Activated CD4-positive, CD25-positive, alpha-beta regulatory T cell treated with anti-CD3 and anti-CD28 coated beads, Interleukin-2, amount 50 U/mL, for 24 hours (primary cell): ENCODE measurements around the gene COL23A1.
A peak's percentile ranks its signal among the peaks of the same experiment; 100 is the strongest.

ENCODE experiments used
- ATAC-seq, 2 donors: fragments of 150-1000 bp; cut with Tn5 transposase; one replicate each; pipeline ENCODE4 v1.10.0; 2021; ENCODE audit warnings: mild to moderate bottlenecking in 1 of 2, moderate library complexity in 1 of 2

Gene COL23A1

GRCh38 chr5:178587763-178588611 is 2.2 kb downstream of the COL23A1 start:
- ATAC-seq: no peak

GRCh38 chr5:178586396-178586795 is 3.8 kb downstream of the COL23A1 start:
- ATAC-seq: no peak

DNA sequence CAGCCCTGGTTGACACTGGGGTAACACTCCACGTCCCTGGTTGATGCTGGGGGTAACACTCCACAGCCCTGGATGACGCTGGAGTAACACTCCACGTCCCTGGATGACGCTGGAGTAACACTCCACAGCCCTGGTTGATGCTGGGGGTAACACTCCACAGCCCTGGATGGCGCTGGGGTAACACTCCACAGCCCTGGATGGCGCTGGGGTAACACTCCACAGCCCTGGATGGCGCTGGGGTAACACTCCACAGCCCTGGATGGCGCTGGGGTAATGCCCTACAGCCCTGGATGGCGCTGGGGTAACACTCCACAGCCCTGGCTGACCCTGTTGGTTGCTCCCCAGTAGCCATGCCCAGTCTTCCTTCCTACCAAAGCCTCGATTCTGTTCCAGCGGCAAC is 4.8 kb downstream of the COL23A1 start:
- ATAC-seq: peak; percentile 55 to 65

DNA sequence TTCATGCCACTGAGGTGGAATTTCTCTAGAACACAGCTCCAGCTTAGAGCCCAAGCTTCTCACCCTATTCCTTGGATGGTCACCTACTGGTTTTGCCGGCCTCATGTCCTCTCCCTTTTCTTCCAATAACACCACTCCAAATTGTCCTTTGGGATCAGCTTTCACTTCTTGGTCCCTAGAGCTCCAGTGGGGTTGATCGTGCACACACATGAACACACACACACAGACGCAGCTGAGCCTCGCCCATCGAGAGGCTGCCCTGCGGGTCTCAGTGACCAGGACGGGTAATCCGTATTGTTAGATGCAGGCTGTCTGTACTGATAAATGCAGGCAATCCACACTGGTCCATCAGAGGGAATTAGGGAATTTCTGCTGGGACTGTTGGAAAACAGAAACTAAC is 6.9 kb downstream of the COL23A1 start:
- ATAC-seq: no peak

DNA sequence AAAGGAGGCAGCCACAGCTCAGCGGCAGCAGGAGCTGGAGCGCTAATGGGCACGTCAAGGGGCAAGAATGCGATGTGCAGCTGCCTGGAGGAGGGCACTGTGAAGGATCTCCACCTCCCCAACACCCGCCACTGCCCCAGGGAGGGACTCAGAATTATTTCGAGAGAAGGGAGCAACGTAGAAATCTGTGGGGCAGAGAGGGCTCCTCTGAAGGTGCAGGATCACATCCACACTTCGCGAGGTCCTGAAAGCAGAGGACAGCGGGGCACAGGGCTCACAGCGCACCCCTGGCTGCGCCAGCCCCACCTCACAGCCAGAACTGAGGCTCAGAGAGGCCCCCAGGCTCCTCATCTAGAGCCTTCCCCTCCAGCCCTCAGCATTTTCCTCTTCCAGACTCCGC is 7.9 kb downstream of the COL23A1 start:
- no peak for ATAC-seq

DNA sequence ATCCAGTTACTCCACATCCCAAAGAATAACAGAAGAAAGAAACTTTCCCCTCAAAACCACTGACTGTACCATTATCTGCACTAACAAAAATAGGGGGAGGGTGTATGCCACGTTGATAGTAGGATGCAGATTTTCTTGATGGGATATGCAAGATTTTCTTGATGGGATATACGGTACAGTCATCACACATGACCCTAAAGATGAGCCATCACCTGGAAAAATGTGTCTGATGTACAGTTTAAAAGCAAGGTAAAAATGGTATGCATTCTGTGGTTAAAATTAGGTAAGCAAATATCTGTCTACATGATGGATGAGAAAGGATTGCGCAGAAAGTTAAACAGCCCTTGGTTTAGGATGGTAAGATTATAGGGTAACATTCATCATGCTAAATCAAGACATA is 8.6 kb downstream of the COL23A1 start:
- ATAC-seq: no peak

DNA sequence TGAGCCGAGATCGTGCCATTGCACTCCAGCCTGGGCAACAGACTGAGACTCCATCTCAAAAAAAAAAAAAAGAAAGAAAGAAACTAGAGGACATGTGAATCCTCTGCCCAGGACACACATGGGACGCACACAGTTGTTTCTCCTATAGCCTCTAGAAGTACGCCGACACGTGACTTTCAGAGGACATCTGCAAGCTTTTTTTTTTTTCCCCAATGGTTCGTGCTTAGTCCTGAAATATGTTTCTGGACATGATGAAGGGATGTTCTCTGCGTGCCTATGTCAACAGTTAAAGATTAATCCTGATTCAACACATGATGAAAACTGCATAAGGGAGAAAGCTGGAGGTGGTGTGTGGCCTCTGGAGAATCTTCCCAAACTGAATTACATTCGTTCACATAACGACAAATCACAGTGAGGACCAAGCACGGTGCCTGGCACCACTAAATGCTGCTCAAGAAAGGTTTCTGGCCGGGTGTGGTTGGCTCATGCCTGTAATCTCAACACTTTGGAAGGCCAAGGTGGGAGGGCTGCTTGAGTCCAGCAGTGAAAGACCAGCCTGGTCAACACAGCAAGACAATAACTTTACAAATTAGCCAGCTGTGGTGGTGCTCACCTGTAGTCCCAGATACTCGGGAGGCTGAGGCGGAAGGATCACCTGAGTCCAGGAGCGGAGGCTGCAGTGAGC is 9.8 kb downstream of the COL23A1 start:
- no peak for ATAC-seq

DNA sequence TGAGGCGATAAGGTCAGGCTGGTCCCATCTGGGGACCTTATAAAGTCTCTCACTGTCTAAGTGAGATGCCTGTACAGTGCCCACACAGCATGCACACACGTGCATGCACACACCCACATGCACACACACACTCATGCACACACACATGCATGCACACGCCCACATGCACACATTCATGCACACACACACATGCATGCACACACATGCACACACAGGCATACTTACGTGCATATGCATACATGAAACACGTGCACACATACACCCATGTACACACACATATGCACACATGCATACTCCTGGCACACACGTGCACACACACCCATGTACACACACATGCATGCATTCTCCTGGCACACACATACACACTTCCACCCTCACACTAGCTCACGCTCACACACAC is 12.2 kb downstream of the COL23A1 start:
- no peak for ATAC-seq

- ATAC-seq: no peak
These were observed 12.8 kb downstream of the COL23A1 start for GRCh38 chr5:178577376-178577839.

- ATAC-seq: no peak
These were observed 13.4 kb downstream of the COL23A1 start for GRCh38 chr5:178576591-178577351.

DNA sequence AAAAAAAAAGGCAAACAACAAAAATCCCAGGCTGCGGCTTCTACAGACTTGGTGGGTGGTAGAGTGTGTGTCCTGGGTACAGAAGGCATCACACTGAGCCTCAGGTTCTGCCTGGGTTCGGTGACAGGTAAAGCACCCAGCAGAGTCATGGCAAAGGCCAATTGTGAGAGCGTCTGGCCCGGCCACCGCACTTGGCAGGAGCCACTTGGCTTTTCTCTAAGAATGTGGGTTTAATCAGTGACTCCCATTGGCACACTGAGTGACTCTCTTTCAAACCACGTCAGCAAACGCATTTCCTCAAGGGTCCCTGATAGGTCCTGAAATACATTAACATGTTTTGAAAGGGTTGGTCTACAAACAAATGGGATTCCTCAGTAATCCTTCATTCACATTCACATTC is 17.0 kb downstream of the COL23A1 start:
- no peak for ATAC-seq

DNA sequence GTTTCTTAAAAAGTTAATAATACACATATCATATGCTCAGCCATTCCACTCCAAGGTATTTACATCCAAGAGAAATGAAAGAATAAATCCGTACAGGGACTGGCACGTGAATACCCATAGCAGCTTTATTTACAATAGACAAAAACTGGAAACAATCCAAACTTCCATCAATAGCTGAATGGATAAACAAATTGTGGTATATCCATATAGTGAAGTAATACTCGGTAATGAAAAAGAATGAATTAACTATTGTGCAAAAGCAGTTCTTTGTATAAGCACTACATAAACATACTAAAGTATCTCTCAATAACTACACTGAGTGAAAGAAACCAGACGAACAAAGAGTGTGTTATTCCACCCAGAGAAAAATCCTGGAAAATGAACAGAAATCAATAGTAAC is 17.6 kb downstream of the COL23A1 start:
- ATAC-seq: no peak

DNA sequence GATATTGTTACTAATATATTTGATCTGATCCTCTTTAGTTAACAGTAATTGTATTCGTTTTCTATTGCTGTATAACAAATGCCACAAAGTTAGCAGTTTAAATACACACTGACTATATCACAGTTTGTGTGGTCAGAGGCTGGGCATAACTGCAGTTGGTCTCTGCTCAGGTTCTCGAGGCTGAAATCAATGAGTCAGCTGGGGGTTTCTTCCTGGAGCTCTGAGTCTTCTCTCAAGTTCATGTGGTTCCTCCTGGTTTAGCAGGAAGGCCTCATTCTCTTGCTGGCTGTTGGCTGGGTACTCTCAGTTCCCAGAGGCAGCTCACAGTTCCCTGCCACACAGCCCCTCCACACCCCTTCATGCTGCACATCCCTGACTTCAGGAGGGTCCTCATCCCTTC is 20.7 kb downstream of the COL23A1 start:
- ATAC-seq: no peak

DNA sequence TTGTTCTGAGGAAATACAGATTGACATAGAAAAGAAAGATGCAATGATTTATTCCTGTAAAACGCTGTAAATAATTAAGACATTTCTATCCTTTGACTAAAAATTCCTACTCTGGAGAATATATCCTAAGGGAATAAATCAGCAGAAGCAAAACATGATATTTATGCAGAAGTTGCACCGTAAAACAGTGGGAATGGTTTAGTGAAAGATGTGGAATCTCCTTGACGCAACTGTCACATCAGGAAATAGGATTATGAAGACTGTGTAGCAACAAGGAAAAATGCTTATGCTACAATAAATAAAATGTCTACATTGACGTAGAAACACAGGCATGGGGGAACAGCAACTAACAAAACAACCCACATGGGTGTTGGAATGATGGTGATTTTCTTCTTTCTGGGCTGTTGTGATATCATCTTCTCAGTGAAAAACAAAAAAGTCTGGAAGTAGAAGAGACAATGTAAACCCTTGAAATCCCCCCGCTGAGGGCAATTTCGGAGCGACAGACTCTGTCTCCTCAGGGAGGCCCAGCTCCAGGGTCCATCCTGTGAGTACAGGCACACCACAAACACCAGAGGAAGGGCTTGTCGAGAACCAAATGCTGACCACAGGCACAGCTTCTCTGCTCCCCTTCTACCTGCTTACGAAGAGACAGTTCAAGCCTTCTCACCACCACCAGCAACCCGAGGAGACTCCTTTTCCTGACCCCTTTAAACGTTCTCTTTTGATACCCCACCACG is 25.2 kb downstream of the COL23A1 start:
- no peak for ATAC-seq

DNA sequence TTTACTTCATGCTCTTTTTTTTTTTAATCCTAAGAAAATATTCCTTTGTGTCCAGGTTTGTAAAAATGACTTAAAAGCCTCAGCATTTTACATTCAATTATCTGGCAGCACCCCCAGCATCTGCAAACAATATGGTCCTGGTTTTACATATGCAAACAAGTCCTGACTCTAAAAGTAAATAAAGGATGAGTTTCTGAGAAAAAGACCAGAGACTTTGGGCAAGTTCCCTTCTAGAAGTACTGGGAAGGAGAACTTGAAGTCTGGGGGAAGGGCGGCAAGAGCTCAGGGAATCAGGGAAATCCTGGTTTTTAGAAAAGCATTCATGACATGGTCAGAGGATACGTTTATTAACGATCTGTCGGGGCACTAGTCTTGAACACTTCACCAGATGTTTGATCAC is 25.8 kb downstream of the COL23A1 start:
- ATAC-seq: no peak

- no peak for ATAC-seq
These were observed 26.6 kb downstream of the COL23A1 start for GRCh38 chr5:178563621-178564020.

DNA sequence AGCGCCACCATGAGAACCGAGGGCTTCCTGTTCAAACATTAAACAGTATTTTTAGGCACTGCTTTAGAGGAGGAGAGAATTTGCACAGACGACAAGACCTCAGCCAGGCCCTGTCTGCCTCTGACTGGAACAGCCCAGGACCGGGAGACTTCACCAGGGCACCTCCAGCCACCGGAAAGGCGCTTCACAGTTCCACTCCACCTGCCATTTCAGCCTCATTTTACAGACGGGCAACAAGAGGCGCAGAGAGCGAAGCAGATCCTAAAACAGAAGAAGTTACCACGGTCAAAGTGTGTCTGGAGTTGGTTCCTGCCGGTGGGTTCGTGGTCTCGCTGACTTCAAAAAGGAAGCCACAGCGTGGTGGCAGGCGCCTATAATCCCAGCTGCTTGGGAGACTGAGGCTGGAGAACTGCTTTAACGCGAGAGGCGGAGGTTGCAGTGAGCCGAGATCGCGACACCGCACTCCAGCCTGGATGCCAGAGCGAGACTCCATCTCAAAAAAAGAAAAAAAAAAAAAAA is 28.4 kb downstream of the COL23A1 start:
- no peak for ATAC-seq

DNA sequence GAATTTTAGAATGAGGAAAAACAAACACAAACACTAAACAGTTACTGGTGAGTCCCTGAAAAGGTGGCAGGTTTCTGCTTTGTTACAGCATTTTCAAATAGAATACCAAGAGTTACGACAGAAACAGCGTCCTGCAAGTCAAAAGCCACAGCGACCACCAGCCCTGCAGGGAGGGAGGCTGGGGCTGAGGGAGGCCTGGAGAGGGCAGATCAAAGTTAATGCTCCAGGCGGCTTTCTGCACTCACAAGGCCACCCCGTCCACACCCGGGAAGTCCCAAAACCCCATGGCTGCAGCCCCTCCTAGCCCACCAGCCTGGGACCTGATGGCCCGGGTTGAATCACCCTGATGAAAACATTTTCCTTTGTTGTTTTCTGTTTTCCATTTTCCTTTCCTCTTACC is 29.3 kb downstream of the COL23A1 start:
- no peak for ATAC-seq

DNA sequence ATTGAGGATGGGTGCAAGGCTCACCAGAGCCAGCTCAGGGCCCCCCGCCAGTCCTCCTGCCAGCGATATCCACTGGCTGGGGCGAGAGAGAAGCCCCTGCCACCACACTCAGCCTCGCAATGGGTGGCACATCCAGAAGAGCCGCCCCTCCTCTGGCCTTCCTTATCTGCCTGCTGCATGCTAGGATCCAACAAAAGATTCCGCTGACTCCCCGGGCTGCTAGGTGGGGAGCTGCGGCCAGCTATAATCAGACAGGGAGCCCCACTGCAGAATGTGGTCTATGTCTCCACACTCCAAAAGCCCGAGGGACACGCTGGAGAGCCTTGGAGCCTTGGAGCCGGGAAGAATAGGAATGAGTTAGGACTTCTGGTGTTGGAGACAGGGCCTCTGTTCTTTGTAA is 32.8 kb downstream of the COL23A1 start:
- ATAC-seq: no peak

DNA sequence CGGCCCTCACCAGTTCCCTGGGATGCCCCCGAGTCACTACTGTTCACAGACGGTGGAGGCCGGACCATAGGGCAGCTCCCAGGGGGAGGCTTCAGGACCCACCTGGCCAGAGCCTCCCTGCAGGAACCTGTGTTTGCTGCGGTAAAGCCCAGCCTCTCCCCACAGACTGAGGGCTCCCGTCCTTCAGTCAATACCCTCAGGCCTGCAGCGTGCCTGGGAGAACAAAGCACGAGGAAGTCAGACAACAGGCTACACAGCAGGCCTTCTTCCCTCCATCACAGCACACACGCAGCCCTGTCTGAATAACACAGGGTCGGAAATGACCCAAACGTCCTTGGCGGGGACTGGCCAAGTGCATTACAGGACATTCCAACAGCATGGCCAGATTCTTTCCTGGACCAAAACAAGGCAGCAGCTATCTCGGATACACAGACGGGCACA is 34.4 kb downstream of the COL23A1 start:
- ATAC-seq: no peak

DNA sequence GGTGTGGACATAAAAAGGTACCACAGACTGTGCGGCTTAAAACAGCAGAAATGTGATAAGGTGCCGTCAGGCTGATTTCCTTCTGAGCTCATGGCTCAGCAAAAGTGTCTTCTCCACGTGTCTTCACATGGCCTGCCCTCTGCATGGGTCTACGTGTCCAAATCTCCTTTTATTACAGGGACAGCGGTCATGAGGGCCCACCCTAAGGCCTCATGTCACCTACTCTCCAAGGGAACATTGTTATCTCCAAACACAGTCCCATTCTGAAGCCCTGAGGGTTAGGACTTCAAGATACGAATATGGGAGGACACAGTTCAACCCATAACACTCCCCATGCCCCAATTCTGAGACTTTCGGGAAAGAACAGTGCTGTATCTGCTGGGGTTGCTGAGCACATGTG is 35.2 kb downstream of the COL23A1 start:
- ATAC-seq: no peak

GRCh38 chr5:178554311-178554710 is 35.9 kb downstream of the COL23A1 start:
- no peak for ATAC-seq

DNA sequence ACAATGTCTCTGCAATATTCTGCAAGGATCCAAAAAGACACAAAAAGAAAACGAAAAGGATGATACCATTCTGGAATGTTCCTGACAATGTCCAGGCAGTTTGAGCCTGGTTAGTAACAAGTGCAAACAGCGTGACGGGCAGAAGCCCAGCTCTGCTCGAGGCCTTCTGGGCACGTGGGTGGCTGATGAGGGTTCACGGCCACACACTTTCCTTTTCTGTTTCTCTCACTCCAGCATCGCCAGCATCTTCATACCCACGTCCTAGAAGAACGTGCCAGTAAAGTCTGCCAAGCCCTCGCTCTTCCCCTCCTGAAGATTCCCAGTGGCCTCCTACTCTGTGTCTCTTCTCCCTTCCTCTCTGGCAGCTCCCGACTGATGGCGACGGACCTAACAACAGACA is 36.7 kb downstream of the COL23A1 start:
- ATAC-seq: no peak
